ENCODE data around the gene LPP. TPM values are rescaled to one million over a fixed set of nuclear protein-coding genes. Genes with fewer than 3 reads are reported as not detected.
A peak's percentile ranks its signal among the peaks of the same experiment; 100 is the strongest.

LPP gene
- total and polyA plus RNA-seq, 2 of the 13 experiments (the other 11 are each of a cell fraction or from before 2014, with no cell fraction given), result 19.2 to 29.9 TPM

GRCh38 chr3:188581792-188582191 lies 427.8 kb downstream of the LPP start:
- POLR2A ChIA-PET, result no interaction called here
- Histone ChIP-seq H2AFZ (ENCODE audit: low read length) (no peak overlapping the region), H3K9ac (ENCODE audit: insufficient read depth, low read depth, low read length) (no peak overlapping the region), H3K27me3 (ENCODE audit: control insufficient read depth in 1 of 2, insufficient read depth in 2 of 2, low read length in 2 of 2) (no peaks in the 10 kb centered on the region), H3K9me3 (ENCODE audit: low read length) (no peaks in the 10 kb centered on the region), H3K4me2 (ENCODE audit: low read depth, low read length) (no peak overlapping the region), H4K20me1 (ENCODE audit: insufficient read depth, low read length) (no peaks in the 10 kb centered on the region), H3K36me3 (replicated peaks in 1 of 2; ENCODE audit: control insufficient read depth in 1 of 2, insufficient read depth in 2 of 2, low read length in 2 of 2) (peaks cover 0 to 6% of the 10 kb centered on the region in 2 experiments; a peak in 2 of 5 replicates), H3K27ac (ENCODE audit: extremely low read length, insufficient read depth, low read length) (peak overlapping the region; percentile 59), H3K79me2 (ENCODE audit: insufficient read depth, low read length) (no peaks in the 10 kb centered on the region), H3K4me1 (ENCODE audit: insufficient read depth, low read length) (peaks cover 39% of the 10 kb centered on the region), H3K4me3 (replicated peaks in 1 of 3; ENCODE audit: insufficient read depth in 1 of 3, low read depth in 2 of 3, low read length in 3 of 3) (no peak overlapping the region)
- no TSS peak for BruUV-seq (replicated peaks)
- ATAC-seq (no peak), FAIRE-seq (no peak), DNase-seq (ENCODE audit: low spot score) (no peak)
- 69% methylated on average over 4 of the region's 4 CpGs for WGBS (ENCODE audit: low lambda C conversion rate)
- in situ Hi-C loops (cut with HindIII; ENCODE audit: extremely low pct_ligation_motif_present, low pct_unique_long_range_greater_than_20kb), result loop anchor here (25.0 kb wide), 1 partner anchor 844 kb away; the partner anchor contains the start of gene BCL6
- CTCF ChIA-PET (ENCODE audit: low intra/inter-chr PET ratio, low total read pairs), result no interaction called here
- TF ChIP-seq FOSL2 (CRISPR knock-in tag; IDR thresholded peaks at IDR 0.05) (no peak), KAT7 (CRISPR knock-in tag; IDR thresholded peaks at IDR 0.05; ENCODE audit: borderline replicate concordance) (0 out of 2 replicates have a peak, but pooled peaks have one; percentile 13), ZNF18 (CRISPR knock-in tag; IDR thresholded peaks at IDR 0.05; ENCODE audit: insufficient replicate concordance) (peak; percentile 1)
- intact Hi-C loops (cut with micrococcal nuclease; ENCODE audit: unreplicated experiment), result no loop called here

- no peaks in the 10 kb centered on the region for H3K79me2 ChIP-seq (ENCODE audit: insufficient read depth, low read length)
- H3K36me3 ChIP-seq (replicated peaks in 1 of 2; ENCODE audit: control insufficient read depth in 1 of 2, insufficient read depth in 2 of 2, low read length in 2 of 2), result peaks cover 0 to 6% of the 10 kb centered on the region in 2 experiments; a peak in 2 of 5 replicates
- FAIRE-seq (no peak), DNase-seq (ENCODE audit: low spot score) (no peak), ATAC-seq (no peak)
- no peaks in the 10 kb centered on the region for H4K20me1 ChIP-seq (ENCODE audit: insufficient read depth, low read length)
- TF ChIP-seq HNF1B (CRISPR knock-in tag; IDR thresholded peaks at IDR 0.05), result no peak
- no peak for TF ChIP-seq ZNF441 (CRISPR knock-in tag; IDR thresholded peaks at IDR 0.05; ENCODE audit: borderline replicate concordance)
- peak; percentile 8; the same call in 1 of the 2 replicates for TF ChIP-seq NR2F6 (IDR thresholded peaks at IDR 0.05)
- TF ChIP-seq NR2F6 (CRISPR knock-in tag; IDR thresholded peaks at IDR 0.05), result no peak
- no peak for TF ChIP-seq MLLT10 (CRISPR knock-in tag; IDR thresholded peaks at IDR 0.05)
- 0 out of 2 replicates have a peak, but pooled peaks have one; percentile 57 for TF ChIP-seq HOMEZ (CRISPR knock-in tag; IDR thresholded peaks at IDR 0.05; ENCODE audit: low read depth)
- TF ChIP-seq FOSL2 (CRISPR knock-in tag; IDR thresholded peaks at IDR 0.05), result 0 out of 2 replicates have a peak, but pooled peaks have one; percentile 17
- no peak for TF ChIP-seq ZIK1 (CRISPR knock-in tag; IDR thresholded peaks at IDR 0.05; ENCODE audit: borderline replicate concordance, low read depth)
- no peak for TF ChIP-seq SP5 (CRISPR knock-in tag; IDR thresholded peaks at IDR 0.05; ENCODE audit: borderline replicate concordance, low read depth)
- peak; percentile 87 for TF ChIP-seq ZNF205 (CRISPR knock-in tag; IDR thresholded peaks at IDR 0.05)
- no TSS peak for BruUV-seq (replicated peaks)
- no peak overlapping the region for H2AFZ ChIP-seq (ENCODE audit: low read length)
- H3K27ac ChIP-seq (ENCODE audit: extremely low read length, insufficient read depth, low read length), result no peak overlapping the region
- no peaks in the 10 kb centered on the region for H3K27me3 ChIP-seq (ENCODE audit: control insufficient read depth in 1 of 2, insufficient read depth in 2 of 2, low read length in 2 of 2)
- intact Hi-C loops (cut with micrococcal nuclease; ENCODE audit: unreplicated experiment), result no loop called here
- no peak overlapping the region for H3K9ac ChIP-seq (ENCODE audit: insufficient read depth, low read depth, low read length)
- no peak overlapping the region for H3K4me2 ChIP-seq (ENCODE audit: low read depth, low read length)
- POLR2A ChIA-PET, result no interaction called here
- H3K4me1 ChIP-seq (ENCODE audit: insufficient read depth, low read length), result peaks cover 39% of the 10 kb centered on the region
- in situ Hi-C loops (cut with HindIII; ENCODE audit: extremely low pct_ligation_motif_present, low pct_unique_long_range_greater_than_20kb), result loop anchor here (25.0 kb wide), 1 partner anchor 846 kb away; the partner anchor contains the start of gene BCL6
- no peaks in the 10 kb centered on the region for H3K9me3 ChIP-seq (ENCODE audit: low read length)
- no peak overlapping the region for H3K4me3 ChIP-seq (replicated peaks in 1 of 3; ENCODE audit: insufficient read depth in 1 of 3, low read depth in 2 of 3, low read length in 3 of 3)
- 80% methylated on average over 9 of the region's 9 CpGs for WGBS (ENCODE audit: low lambda C conversion rate)
- CTCF ChIA-PET (ENCODE audit: low intra/inter-chr PET ratio, low total read pairs), result no interaction called here
Observed at GRCh38 chr3:188583341-188584161, 429.6 kb downstream of the LPP start.
